Fibroblast of gingiva (primary cell): Measurements from ENCODE around the gene TTC12.
A peak's percentile ranks its signal among the peaks of the same experiment; 100 is the strongest.

Source experiments
- DNase-seq: peaks from one replicate; pipeline ENCODE4 v3.0.0-alpha.2; 2011; ENCODE audit warnings: low read depth

The TTC12 gene

GRCh38 chr11:113329725-113330124 is 15.3 kb downstream of the TTC12 start:
- DNase-seq: no peak

- DNase-seq: no peak
Measured at GRCh38 chr11:113331441-113331840, 17.1 kb downstream of the TTC12 start.

DNA sequence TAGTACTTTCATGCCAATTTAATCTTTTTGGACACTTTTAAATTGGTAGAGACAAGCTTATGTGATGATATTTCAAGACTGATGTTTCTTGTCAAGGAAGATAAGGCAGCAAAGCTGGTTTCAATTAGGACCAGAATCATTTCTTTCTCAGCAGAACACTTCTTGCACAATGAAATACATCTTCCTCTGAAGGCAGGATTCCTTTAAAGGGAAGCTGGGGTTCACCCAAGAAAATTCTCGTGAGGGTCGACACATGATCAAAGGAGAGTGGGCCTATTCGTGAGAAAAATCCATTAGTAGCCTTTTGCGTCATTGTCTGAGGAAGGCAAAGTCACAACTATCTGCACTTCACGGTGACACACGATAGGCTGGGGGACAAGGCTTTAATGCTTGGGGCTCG is 17.6 kb downstream of the TTC12 start:
- peak; percentile 40 for DNase-seq

GRCh38 chr11:113332638-113333329 is 18.4 kb downstream of the TTC12 start:
- DNase-seq: no peak

- no peak for DNase-seq
Measured at GRCh38 chr11:113334183-113334582, 19.8 kb downstream of the TTC12 start.

DNA sequence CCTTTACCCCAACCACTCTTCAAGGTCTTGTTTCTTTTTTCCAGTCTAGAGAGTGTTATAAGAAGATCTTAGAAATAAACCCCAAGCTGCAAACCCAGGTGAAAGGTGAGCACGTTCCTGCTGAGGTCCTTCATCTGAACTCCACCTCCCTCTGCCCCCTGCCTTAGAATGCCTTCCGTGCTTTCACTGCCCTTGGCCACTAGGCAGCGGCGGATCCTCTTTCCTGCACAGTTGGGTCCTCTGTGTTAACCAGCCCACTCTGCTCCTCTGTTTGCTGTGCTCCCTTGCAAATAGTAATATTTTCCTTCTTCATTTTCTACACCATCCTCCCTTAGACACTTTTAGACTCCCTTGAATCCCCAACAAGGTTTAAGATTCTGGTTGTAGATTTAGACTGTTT is 24.3 kb downstream of the TTC12 start:
- no peak for DNase-seq

DNA sequence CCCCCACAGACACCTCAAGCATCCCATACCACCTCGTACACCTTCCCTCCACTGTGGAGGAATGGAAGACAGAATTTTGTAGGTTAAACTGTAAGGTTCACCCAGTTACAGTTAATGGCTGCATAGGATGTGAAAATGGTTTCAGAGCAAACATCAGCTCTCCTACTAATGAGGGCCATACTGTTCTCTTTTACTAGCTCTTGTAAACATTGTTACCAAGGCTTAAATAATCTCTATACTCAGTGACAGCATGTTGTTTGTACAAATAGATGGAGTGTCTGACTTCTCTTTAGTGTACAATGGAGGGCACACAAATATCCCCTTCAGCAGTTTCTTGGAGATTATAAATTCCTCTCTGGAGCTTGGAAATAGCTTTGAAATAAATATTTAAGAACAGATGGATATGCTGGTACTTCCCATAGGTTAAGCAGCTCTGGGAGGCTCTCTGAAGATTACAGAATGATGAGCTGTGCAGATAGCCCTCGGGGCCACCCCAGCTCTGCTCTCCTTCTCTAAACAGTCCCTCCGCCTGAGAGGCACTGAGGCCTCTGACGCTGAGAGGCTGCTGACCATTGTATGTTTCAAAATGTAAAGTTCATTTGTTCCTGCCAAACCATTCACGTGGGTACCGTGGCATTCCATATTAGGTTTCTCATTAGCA is 25.7 kb downstream of the TTC12 start:
- no peak for DNase-seq

DNA sequence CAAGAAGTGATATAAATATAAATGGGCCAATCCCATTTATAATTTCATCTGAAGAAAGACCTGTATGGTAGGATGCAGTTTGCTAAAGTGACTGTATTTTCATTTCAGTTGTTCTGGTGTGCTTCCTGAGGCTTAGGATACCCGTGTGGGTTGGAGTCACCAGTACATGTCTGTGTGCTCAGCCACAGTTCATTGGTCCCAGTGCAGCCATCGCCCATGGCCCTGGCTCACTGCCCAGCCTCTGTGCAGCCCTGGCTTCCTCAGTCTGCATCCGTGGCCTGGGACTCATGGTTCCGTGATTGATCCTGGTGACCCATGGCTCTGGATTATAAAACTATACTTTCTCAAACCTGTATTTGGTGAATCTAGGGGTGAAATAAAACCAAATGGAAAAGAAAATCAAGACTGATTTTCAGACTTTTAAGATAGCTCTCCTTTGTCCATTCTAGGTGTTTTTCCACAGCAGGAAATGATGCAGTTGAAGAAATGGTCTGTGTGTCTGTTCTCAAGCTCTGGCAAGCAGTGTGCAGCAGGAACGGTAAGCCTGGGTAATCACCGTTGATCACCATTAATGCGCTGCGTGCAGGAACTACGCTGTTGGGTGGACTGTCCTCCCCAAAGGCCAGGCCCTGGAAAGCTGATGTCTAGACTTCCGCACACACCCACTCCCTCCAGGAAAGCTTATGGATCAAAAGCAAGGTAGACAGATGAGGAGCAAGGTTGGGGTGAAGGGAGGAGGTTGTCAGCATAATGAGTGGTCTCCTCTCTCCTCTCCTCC is 27.2 kb downstream of the TTC12 start:
- no peak for DNase-seq

DNA sequence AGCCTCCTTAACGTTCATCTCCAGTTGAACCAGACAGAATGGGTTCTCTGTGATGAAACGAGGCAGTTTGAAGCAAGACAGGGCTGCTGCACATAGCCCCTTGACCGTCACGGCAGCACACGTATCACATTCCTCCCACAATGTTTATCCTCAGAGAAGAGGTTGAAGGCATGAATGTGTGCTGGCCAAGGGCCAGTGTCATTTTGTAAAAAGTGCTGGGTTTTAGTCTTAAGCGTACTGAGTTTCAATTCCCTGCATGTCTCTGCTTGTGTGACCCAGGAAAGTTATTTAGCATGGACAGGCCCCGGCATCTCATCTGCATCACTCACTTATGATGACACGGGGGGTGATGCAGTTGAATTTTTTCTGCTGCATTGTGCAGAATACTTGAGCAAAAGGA is 31.6 kb downstream of the TTC12 start:
- no peak for DNase-seq

DNA sequence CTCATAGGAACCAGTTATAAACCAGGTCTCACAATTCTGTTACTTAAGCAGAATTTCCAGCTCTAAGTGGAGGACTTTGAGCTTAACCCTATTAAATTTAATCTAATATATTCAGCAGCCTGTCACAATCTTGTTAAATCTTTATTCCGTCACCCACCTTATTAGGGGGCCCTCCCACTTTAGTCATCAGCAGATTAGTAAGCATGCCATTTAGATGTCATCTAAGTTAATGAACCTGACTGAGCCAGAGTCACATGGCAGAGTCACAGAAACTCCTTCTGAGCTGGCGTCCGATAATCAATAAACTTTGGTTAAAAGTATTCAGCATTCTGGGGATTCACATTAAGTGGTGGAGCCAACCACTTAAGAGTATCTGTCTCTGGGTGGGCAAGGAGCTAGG is 35.1 kb downstream of the TTC12 start:
- DNase-seq: no peak

DNA sequence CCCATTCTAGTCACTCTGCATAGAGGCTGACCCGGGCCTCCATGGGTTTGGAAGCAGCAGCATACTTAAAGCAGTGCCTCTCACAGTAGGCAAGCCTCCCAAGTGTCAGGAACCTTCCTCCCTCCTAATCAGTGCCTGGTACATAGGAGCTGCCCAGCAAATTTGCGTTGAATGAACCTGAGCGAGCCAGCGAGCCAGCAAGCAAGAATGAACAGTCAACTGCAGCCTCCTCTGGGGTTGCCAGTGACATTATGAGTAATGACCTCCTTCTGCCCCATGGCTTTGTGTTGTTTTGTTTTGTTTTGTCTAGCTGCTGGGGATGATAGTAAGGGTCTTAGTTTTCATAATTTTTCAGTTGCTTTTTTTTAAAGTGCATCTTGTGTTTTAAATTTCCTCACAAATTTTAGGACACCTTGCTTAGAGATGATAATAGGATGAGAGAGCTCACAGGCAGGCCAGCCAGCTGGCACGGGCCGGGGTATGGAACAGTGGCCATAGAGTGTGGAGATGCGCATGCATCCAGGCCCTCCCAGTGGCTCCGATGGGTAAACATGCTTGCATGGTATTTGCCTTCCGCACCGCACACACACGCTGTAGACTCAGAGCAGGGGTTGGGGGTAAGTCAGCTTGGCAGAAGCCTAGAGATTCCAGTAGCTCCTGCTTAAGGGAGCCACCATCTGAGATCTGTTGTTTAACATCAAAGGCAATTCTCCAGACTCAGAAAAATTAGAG is 36.1 kb downstream of the TTC12 start:
- DNase-seq: no peak

DNA sequence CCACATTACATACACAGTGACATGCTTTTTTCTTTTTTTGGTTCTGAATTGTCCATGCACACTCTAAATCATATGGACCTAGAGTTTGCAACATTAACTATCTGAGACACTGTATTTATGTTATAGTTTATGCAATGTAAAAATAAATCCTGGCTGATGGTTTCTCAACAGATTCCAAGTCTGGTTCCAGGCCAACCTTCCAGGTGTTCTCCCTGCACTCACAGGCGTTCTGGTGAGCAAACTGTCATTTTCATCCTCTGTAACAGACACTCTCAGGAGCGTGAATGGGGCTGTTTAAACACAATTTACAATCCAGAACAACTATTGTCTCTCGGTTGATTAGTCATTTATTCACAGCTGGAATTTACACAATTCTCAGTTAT is 36.7 kb downstream of the TTC12 start:
- no peak for DNase-seq

GRCh38 chr11:113351480-113351879 is 37.1 kb downstream of the TTC12 start:
- no peak for DNase-seq

DNA sequence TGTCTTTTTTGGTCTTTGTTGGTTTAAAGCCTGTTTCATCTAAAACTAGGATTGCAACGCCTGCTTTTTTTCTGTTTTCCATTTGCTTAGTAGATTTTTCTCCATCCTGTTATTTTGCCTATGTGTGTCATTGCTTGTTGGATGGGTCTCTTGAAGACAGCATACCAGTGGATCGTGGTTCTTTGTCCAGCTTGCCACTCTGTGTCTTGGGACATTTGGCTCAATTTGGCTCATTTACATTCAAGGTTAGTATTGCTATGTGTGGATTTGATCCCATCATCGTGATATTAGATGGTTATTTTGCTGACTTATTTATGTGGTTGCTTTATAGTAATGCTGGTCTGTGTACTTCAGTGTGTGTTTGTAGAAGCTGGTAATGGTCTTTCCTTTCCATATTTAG is 41.8 kb downstream of the TTC12 start:
- DNase-seq: no peak

DNA sequence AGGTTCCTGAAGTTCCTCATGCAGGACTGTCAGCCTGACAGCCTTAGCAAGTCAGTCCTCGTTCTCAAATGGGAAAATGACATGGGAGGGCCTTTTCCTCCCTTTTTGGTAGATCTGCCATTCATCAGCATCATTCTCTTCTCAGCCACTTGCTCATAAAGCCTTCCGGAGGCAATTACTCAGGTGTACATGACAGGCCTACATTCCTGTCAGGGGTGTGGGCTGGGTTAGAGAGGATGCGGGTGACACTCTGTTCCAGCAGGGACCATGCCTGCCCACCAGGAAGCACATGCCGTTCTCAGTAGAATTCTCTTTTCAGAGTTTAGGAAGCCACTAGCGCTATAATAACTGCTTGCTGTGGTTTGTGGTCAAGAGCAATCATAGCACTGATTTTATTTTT is 49.0 kb downstream of the TTC12 start:
- DNase-seq: no peak

GRCh38 chr11:113363996-113364641 is 49.7 kb downstream of the TTC12 start:
- DNase-seq: no peak

DNA sequence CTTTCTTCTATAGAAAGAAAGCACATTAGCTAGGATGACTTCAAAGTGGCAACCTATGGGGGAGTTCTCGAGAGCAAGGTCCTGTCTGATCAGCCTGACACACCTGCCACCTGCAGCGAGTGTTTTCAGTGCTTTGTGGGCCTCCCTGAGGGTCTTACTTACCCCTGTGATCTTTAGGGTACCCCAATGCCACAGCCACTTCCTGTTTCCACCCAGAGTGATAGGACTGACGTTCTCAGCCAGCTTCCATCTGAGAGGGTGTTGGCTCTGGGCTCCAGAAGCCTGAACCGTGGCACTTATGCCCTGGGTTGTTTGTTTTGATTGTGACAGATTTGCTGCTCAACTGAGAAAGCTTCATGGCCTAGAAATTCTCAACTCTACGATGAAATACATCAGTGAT is 51.5 kb downstream of the TTC12 start:
- DNase-seq: no peak

GRCh38 chr11:113369411-113369810 is 55.0 kb downstream of the TTC12 start:
- no peak for DNase-seq

- no peak for DNase-seq
Measured at GRCh38 chr11:113370634-113371033, 56.3 kb downstream of the TTC12 start.

DNA sequence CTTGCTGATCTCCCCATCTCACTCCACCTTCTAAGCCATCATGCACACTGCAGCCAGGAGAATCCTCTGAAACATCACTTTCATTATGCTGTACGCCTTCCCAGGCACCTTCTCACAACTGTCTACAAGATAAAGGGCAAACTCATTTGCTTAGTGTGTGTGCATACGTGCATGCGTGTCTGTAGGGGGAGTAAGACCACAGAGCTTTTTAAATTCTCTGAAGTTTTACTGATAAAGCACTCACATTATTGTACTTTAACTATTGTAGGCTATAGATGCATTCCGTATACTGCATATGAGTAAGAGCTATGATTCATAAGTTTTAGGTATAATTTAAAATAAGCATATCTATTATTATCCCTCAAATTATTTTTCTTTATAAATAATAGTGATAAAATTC is 57.9 kb downstream of the TTC12 start:
- no peak for DNase-seq

- DNase-seq: peak; percentile 32
Measured at GRCh38 chr11:113373306-113373705, 58.9 kb downstream of the TTC12 start.

DNA sequence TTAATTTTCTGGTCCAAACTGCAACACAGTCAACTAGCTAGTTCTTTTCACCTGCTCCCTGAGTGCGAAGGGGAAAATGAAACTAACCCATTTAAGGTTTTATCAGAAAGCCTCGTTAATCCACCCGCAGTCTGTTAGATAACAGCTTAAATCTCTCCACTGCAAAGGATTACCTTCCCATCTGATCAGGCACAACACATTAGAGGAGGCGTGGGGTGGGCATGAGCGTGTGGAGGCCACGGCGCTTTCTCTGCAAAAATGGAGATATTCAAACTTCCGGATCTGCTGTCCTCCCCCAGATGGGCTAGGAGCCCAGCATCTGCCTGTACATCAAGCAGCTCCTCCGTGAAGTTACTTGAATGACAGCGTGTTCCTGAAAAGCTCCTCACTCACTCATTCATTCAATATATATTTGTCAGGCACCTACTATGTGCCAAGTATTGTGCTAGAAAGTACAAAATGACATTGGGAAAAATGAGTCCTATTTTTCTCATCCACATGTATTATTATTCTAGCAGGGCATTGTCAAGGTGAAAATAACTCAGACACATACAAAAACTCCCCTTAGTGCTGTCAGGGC is 59.7 kb downstream of the TTC12 start:
- DNase-seq: no peak
